HFFc6 (cell line): ENCODE measurements around the gene ENO4. TPM values are rescaled to one million over a fixed set of nuclear protein-coding genes. Genes with fewer than 3 reads are reported as not detected.

ENCODE experiments used
- DNase-seq: peaks from one replicate; pipeline ENCODE4 v3.0.0-alpha.2; 2018
- H3K27ac Mint-ChIP-seq: 2 replicates; pipeline ENCODE4 v1.8.0; 2020; ENCODE audit warnings: mild to moderate bottlenecking, mixed read lengths
- H3K27me3 Mint-ChIP-seq: 2 replicates; pipeline ENCODE4 v1.8.0; 2021; ENCODE audit warnings: mild to moderate bottlenecking, moderate library complexity, mixed read lengths; ENCODE audit not compliant: insufficient read depth
- H3K36me3 Mint-ChIP-seq: 2 replicates; pipeline ENCODE4 v1.8.0; 2021; ENCODE audit warnings: low read depth, mixed read lengths
- H3K4me1 Mint-ChIP-seq: 2 replicates; pipeline ENCODE4 v1.8.0; 2020; ENCODE audit warnings: low read depth, mixed read lengths
- H3K4me3 Mint-ChIP-seq: 2 replicates; pipeline ENCODE4 v1.8.0; 2020; ENCODE audit warnings: mild to moderate bottlenecking, moderate library complexity, mixed read lengths
- H3K9me3 Mint-ChIP-seq: 2 replicates; pipeline ENCODE4 v1.8.0; 2020; ENCODE audit warnings: mild to moderate bottlenecking, mixed read lengths
- total RNA-seq, 6 experiments: library from RNA; stranded (reverse); fragmentation: NEBNext Ultra II Directional; extraction: Animal tissue kit (Norgen Biotek cat#: 25700); gene quantifications; 2 replicates in 1 of 6; 3 replicates in 5 of 6; pipeline ENCODE4 v1.2.3, GENCODE V29; 2021
- TF ChIP-seq, protein P1 (sequence below): fragments of 200-600 bp; sonication (generic); IDR thresholded peaks from 2 replicates; pipeline ENCODE4 v1.5.0; 2021; ENCODE audit warnings: antibody characterized with exemption, mild to moderate bottlenecking

The ENO4 gene
- total RNA-seq, 6 experiments from 2014 or later = not detected

DNA sequence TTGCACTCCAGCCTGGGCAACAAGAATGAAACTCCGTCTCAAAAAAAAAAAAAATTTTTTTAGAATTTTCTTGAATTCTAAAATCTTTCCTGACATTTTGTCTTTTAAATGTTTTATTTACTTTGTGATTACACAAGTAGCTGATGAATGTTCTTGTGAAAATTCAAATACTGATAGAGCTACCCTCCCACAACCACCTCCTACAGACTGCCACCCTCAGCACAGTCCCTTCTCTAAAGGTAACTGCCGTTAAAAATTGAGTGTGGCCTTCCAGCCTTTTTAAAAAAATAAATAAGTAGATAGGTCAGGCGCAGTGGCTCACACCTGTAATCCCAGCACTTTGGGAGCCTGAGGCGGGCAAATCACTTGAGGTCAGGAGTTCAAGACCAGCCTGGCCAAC is 15.1 kb downstream of the ENO4 start:
- H3K27me3 Mint-ChIP-seq = peaks cover 8% of the 10 kb centered on the region
- H3K27ac Mint-ChIP-seq = no peak overlapping the region
- H3K36me3 Mint-ChIP-seq = no peaks in the 10 kb centered on the region
- no peak for DNase-seq
- TF ChIP-seq, protein P1, sequence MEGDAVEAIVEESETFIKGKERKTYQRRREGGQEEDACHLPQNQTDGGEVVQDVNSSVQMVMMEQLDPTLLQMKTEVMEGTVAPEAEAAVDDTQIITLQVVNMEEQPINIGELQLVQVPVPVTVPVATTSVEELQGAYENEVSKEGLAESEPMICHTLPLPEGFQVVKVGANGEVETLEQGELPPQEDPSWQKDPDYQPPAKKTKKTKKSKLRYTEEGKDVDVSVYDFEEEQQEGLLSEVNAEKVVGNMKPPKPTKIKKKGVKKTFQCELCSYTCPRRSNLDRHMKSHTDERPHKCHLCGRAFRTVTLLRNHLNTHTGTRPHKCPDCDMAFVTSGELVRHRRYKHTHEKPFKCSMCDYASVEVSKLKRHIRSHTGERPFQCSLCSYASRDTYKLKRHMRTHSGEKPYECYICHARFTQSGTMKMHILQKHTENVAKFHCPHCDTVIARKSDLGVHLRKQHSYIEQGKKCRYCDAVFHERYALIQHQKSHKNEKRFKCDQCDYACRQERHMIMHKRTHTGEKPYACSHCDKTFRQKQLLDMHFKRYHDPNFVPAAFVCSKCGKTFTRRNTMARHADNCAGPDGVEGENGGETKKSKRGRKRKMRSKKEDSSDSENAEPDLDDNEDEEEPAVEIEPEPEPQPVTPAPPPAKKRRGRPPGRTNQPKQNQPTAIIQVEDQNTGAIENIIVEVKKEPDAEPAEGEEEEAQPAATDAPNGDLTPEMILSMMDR = no peak
- H3K4me3 Mint-ChIP-seq = no peak overlapping the region
- no peaks in the 10 kb centered on the region for H3K9me3 Mint-ChIP-seq
- no peaks in the 10 kb centered on the region for H3K4me1 Mint-ChIP-seq

DNA sequence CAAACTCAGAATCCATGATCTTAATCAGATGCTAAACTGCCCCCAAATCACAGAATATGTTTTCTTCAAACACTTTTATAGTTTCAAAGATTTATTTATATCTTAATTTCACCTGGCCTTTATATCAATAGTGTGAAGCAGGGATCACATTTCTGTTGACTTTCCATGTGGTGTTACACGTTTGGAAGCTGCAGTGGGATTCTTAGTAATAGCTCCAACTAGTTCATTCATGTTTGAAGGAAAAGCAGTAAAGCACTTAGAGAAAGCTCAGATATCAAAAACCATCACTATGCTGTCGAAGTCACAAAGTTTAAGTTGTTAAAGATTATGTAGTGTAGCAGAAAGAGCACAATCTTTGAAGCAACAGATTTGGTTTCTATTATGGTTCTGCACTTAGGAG is 16.8 kb downstream of the ENO4 start:
- no peaks in the 10 kb centered on the region for H3K4me1 Mint-ChIP-seq
- H3K36me3 Mint-ChIP-seq = no peaks in the 10 kb centered on the region
- H3K4me3 Mint-ChIP-seq = no peak overlapping the region
- no peak overlapping the region for H3K27ac Mint-ChIP-seq
- TF ChIP-seq, protein P1 = no peak
- no peaks in the 10 kb centered on the region for H3K9me3 Mint-ChIP-seq
- no peak for DNase-seq
- peaks cover 11% of the 10 kb centered on the region for H3K27me3 Mint-ChIP-seq

DNA sequence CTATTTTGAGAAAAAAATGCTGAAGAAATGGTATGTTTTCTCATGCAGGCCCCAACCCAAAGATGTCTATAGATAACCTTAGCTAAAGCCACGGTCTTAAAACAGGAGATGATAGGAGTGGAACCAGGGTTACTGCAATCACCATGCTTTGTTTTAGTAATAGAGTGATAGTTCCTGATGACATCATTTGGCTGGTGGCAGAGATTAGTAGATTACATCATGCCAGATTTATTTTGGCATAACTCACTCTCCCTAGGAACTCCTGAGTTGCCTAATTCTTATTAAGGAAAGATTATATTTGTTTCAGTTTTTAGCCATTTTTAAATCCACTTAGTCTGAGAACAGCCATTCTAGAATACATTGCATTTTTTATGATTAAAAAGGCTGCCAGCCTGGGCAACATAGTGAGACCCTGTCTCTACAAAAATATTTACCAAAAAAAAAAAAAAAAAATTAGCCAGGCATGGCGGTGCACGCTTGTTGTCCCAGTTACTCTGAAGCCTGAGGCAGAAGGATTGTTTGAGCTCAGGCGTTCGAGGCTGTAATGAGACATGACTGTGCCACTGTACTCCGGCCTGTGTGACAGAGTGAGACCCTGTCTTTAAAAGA is 17.8 kb downstream of the ENO4 start:
- Mint-ChIP-seq H3K4me1 (no peaks in the 10 kb centered on the region), H3K27ac (no peak overlapping the region), H3K27me3 (peaks cover 11% of the 10 kb centered on the region), H3K4me3 (no peak overlapping the region), H3K36me3 (no peaks in the 10 kb centered on the region), H3K9me3 (no peaks in the 10 kb centered on the region)
- TF ChIP-seq, protein P1 = no peak
- no peak for DNase-seq

DNA sequence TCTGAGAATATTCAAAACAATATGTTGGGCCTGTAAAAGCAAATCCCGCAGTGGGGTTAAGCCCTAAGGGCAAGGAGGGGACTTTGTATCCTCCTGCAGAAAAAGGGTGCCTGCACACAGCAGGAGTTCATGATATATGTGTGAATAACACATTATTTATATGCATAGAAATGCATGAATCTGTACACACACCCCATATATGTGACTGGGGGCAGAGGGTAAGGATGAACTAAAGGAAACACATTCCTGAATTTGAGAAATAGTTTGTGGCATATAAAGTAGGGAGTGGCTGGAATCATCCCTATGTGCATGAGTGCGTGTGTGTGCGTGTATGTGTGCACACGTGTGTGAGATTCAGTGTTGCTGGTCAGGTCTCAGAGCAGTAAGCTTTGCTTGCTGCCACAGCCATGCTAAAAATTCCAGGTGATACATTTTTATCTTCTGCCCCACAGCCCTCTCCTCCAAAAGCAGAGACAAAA is 18.9 kb downstream of the ENO4 start:
- Mint-ChIP-seq H3K27ac (no peak overlapping the region), H3K9me3 (no peaks in the 10 kb centered on the region), H3K36me3 (no peaks in the 10 kb centered on the region), H3K4me1 (no peaks in the 10 kb centered on the region), H3K4me3 (no peak overlapping the region), H3K27me3 (peaks cover 9% of the 10 kb centered on the region)
- no peak for DNase-seq
- TF ChIP-seq, protein P1 = no peak

DNA sequence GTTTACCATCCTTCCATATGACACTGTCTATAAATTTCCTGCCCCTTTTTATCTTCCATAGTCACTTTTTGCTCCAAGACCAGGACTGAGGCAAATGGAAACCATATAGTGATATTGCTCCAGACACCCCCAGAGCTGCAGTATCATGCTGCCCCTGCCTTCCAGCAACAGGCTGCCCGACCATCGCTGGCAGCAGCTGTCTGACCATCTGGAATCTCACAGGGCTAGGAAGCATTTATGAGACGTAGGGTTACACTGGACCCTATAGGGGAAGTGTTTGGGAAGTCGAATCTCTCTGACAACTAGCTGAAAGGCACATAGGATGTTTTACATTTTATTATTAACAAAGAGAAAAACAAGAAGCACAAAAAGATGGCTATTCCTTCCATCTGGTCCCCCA is 19.4 kb downstream of the ENO4 start:
- H3K9me3 Mint-ChIP-seq = no peaks in the 10 kb centered on the region
- H3K27me3 Mint-ChIP-seq = peaks cover 9% of the 10 kb centered on the region
- TF ChIP-seq, protein P1 = no peak
- no peaks in the 10 kb centered on the region for H3K36me3 Mint-ChIP-seq
- DNase-seq = no peak
- H3K4me1 Mint-ChIP-seq = no peaks in the 10 kb centered on the region
- no peak overlapping the region for H3K4me3 Mint-ChIP-seq
- no peak overlapping the region for H3K27ac Mint-ChIP-seq

DNA sequence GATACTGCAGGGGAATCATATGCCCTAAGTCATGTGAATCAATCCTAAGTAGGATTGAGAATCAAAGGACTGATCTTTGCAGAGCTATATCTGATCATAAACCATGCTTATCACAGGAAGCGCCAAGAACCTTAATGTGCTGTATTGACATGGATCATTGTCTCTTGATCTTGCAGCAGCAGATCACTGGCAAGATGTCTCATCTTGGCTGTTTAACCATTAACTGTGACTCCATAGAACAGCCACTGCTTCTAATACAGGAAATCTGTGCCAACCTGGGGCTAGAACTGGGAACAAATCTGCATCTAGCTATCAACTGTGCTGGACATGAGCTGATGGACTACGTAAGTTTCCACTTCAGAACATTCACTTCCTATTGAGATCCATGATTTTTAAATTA is 21.6 kb downstream of the ENO4 start:
- Mint-ChIP-seq H3K27me3 (peaks cover 9% of the 10 kb centered on the region), H3K9me3 (no peaks in the 10 kb centered on the region)

More for the DNA sequence above, 21.6 kb downstream of the ENO4 start:
- Mint-ChIP-seq H3K4me3 (no peak overlapping the region), H3K36me3 (no peaks in the 10 kb centered on the region), H3K4me1 (no peaks in the 10 kb centered on the region), H3K27ac (no peak overlapping the region)
- DNase-seq = no peak
- TF ChIP-seq, protein P1 = no peak
